ENCODE data around the gene PTCD3. TPM values are rescaled to one million over a fixed set of nuclear protein-coding genes. Genes with fewer than 3 reads are reported as not detected.
A peak's percentile ranks its signal among the peaks of the same experiment; 100 is the strongest.

The PTCD3 gene
- total RNA-seq, 1 donor from 2014 or later = 158 TPM

- Histone ChIP-seq H3K27me3 (ENCODE audit: low read depth) (no peaks in the 10 kb centered on the region), H3K4me1 (peaks cover 45% of the 10 kb centered on the region), H3K9me3 (replicated peaks) (no peaks in the 10 kb centered on the region), H3K4me3 (no peak overlapping the region), H3K27ac (replicated peaks) (peak overlapping the region; percentile 11), H3K36me3 (peaks cover 65% of the 10 kb centered on the region)
- no peak for TF ChIP-seq CTCF (IDR thresholded peaks at IDR 0.05; ENCODE audit: borderline replicate concordance)
- intact Hi-C loops (cut with micrococcal nuclease) = no loop called here
- no peak for DNase-seq
Observed at GRCh38 chr2:86069783-86070339, 36.2 kb upstream of the PTCD3 start.

GRCh38 chr2:86070868-86071267 lies 35.2 kb upstream of the PTCD3 start:
- TF ChIP-seq CTCF (IDR thresholded peaks at IDR 0.05; ENCODE audit: borderline replicate concordance) = no peak
- no peak for DNase-seq
- Histone ChIP-seq H3K9me3 (replicated peaks) (no peaks in the 10 kb centered on the region), H3K4me1 (peaks cover 43% of the 10 kb centered on the region), H3K4me3 (no peak overlapping the region), H3K27ac (replicated peaks) (peak overlapping the region; percentile 73), H3K27me3 (ENCODE audit: low read depth) (no peaks in the 10 kb centered on the region), H3K36me3 (peaks cover 57% of the 10 kb centered on the region)
- intact Hi-C loops (cut with micrococcal nuclease) = no loop called here

GRCh38 chr2:86072271-86072858 lies 33.7 kb upstream of the PTCD3 start:
- peak; percentile 61 for DNase-seq
- Histone ChIP-seq H3K4me3 (no peak overlapping the region), H3K36me3 (peaks cover 60% of the 10 kb centered on the region), H3K4me1 (peaks cover 37% of the 10 kb centered on the region), H3K27me3 (ENCODE audit: low read depth) (no peaks in the 10 kb centered on the region), H3K9me3 (replicated peaks) (no peaks in the 10 kb centered on the region), H3K27ac (replicated peaks) (peak overlapping the region; percentile 73)
- TF ChIP-seq CTCF (IDR thresholded peaks at IDR 0.05; ENCODE audit: borderline replicate concordance) = no peak
- intact Hi-C loops (cut with micrococcal nuclease) = no loop called here

- H3K9me3 ChIP-seq (replicated peaks) = no peaks in the 10 kb centered on the region
- intact Hi-C loops (cut with micrococcal nuclease) = no loop called here
- H3K27ac ChIP-seq (replicated peaks) = peak overlapping the region; percentile 73
- TF ChIP-seq CTCF (IDR thresholded peaks at IDR 0.05; ENCODE audit: borderline replicate concordance) = no peak
- peaks cover 60% of the 10 kb centered on the region for H3K36me3 ChIP-seq
- H3K4me1 ChIP-seq = peaks cover 34% of the 10 kb centered on the region
- no peak for DNase-seq
- no peak overlapping the region for H3K4me3 ChIP-seq
- H3K27me3 ChIP-seq (ENCODE audit: low read depth) = no peaks in the 10 kb centered on the region
Observed at GRCh38 chr2:86073225-86073624, 32.8 kb upstream of the PTCD3 start.

GRCh38 chr2:86074256-86074655 lies 31.8 kb upstream of the PTCD3 start:
- DNase-seq = no peak
- H3K4me3 ChIP-seq = no peak overlapping the region
- TF ChIP-seq CTCF (IDR thresholded peaks at IDR 0.05; ENCODE audit: borderline replicate concordance) = no peak
- H3K27me3 ChIP-seq (ENCODE audit: low read depth) = no peaks in the 10 kb centered on the region
- H3K4me1 ChIP-seq = peaks cover 25% of the 10 kb centered on the region
- H3K27ac ChIP-seq (replicated peaks) = no peak overlapping the region
- intact Hi-C loops (cut with micrococcal nuclease) = no loop called here
- H3K9me3 ChIP-seq (replicated peaks) = no peaks in the 10 kb centered on the region
- H3K36me3 ChIP-seq = peaks cover 51% of the 10 kb centered on the region
